GM18868 (cell line): ENCODE data around the gene BRIP1.

Experiments
- ATAC-seq: cut with Tn5 transposase; IDR thresholded peaks from one replicate; pipeline ENCODE4 v1.9.1; 2021; ENCODE audit warnings: mild to moderate bottlenecking, moderate library complexity; ENCODE audit not compliant: unreplicated experiment

The BRIP1 gene

GRCh38 chr17:61764846-61765245, 98.5 kb downstream of the BRIP1 start:
- ATAC-seq = no peak

GRCh38 chr17:61761827-61762226, 101.5 kb downstream of the BRIP1 start:
- ATAC-seq = no peak

- no peak for ATAC-seq
Measured at GRCh38 chr17:61759362-61759761, 104.0 kb downstream of the BRIP1 start.

GRCh38 chr17:61758430-61758829, 104.9 kb downstream of the BRIP1 start:
- no peak for ATAC-seq

- ATAC-seq = peak; percentile 73
Measured at GRCh38 chr17:61757168-61757567, 106.2 kb downstream of the BRIP1 start.

- no peak for ATAC-seq
Measured at GRCh38 chr17:61756561-61756960, 106.8 kb downstream of the BRIP1 start.

GRCh38 chr17:61755668-61756067, 107.7 kb downstream of the BRIP1 start:
- no peak for ATAC-seq

- no peak for ATAC-seq
Measured at GRCh38 chr17:61755078-61755477, 108.2 kb downstream of the BRIP1 start.

- no peak for ATAC-seq
Measured at GRCh38 chr17:61754124-61754523, 109.2 kb downstream of the BRIP1 start.

GRCh38 chr17:61753696-61754095, 109.6 kb downstream of the BRIP1 start:
- ATAC-seq = no peak

GRCh38 chr17:61750656-61751055, 112.7 kb downstream of the BRIP1 start:
- peak; percentile 91 for ATAC-seq

- no peak for ATAC-seq
Measured at GRCh38 chr17:61749823-61750404, 113.4 kb downstream of the BRIP1 start.

GRCh38 chr17:61746248-61746985, 116.9 kb downstream of the BRIP1 start:
- ATAC-seq = no peak

GRCh38 chr17:61744804-61745203, 118.5 kb downstream of the BRIP1 start:
- ATAC-seq = no peak

GRCh38 chr17:61744252-61744651, 119.1 kb downstream of the BRIP1 start:
- ATAC-seq = no peak

GRCh38 chr17:61743766-61744165, 119.6 kb downstream of the BRIP1 start:
- no peak for ATAC-seq

GRCh38 chr17:61739002-61739401, 124.3 kb downstream of the BRIP1 start:
- no peak for ATAC-seq

GRCh38 chr17:61738249-61738648, 125.1 kb downstream of the BRIP1 start:
- no peak for ATAC-seq

GRCh38 chr17:61737820-61738219, 125.5 kb downstream of the BRIP1 start:
- no peak for ATAC-seq

- ATAC-seq = no peak
Measured at GRCh38 chr17:61736438-61736837, 126.9 kb downstream of the BRIP1 start.

- no peak for ATAC-seq
Measured at GRCh38 chr17:61735807-61736206, 127.5 kb downstream of the BRIP1 start.

GRCh38 chr17:61734466-61734865, 128.9 kb downstream of the BRIP1 start:
- no peak for ATAC-seq

GRCh38 chr17:61734012-61734411, 129.3 kb downstream of the BRIP1 start:
- ATAC-seq = no peak
